OCI-LY1 (cell line): ENCODE measurements around the gene NWD2.

Experiments
- H2AFZ ChIP-seq: fragments of 200-600 bp; sonication (generic), shearing (Covaris generic); 2 replicates; pipeline ENCODE4 v1.6.0; 2014; ENCODE audit warnings: antibody characterized with exemption, mild to moderate bottlenecking, low read length
- H3F3A ChIP-seq: fragments of 200-600 bp; sonication (generic), shearing (Covaris generic); 2 replicates; pipeline ENCODE4 v1.6.0; 2014; ENCODE audit warnings: mild to moderate bottlenecking, antibody characterized with exemption, low read length, moderate library complexity; ENCODE audit not compliant: insufficient read depth
- H3K27ac ChIP-seq: fragments of 200-600 bp; sonication (generic); 2 replicates; pipeline ENCODE4 v1.5.1; 2014; ENCODE audit warnings: low read length, mixed run types, mild to moderate bottlenecking, low read depth; ENCODE audit not compliant: poor library complexity, severe bottlenecking
- H3K27me3 ChIP-seq: fragments of 200-600 bp; sonication (generic); 2 replicates; pipeline ENCODE4 v1.6.0; 2014; ENCODE audit warnings: antibody characterized with exemption, mild to moderate bottlenecking, low read length, moderate library complexity; ENCODE audit not compliant: insufficient read depth
- H3K36me3 ChIP-seq: fragments of 200-600 bp; sonication (generic); 2 replicates; pipeline ENCODE4 v1.6.1; 2014; ENCODE audit warnings: mild to moderate bottlenecking, antibody characterized with exemption, low read length, moderate library complexity, mixed read lengths; ENCODE audit not compliant: insufficient read depth
- H3K4me1 ChIP-seq: fragments of 200-600 bp; sonication (generic); 2 replicates; pipeline ENCODE4 v1.5.1; 2014; ENCODE audit warnings: mild to moderate bottlenecking, low read length, moderate library complexity; ENCODE audit not compliant: insufficient read depth, severe bottlenecking
- H3K4me2 ChIP-seq: fragments of 200-600 bp; sonication (generic), shearing (Covaris generic); 2 replicates; pipeline ENCODE4 v1.6.1; 2014; ENCODE audit warnings: low read length
- H3K4me3 ChIP-seq: fragments of 200-600 bp; sonication (generic); 2 replicates; pipeline ENCODE4 v1.5.1; 2014; ENCODE audit warnings: low read length, low read depth, mild to moderate bottlenecking, mixed read lengths; ENCODE audit not compliant: poor library complexity, severe bottlenecking
- H3K79me2 ChIP-seq: fragments of 200-600 bp; shearing (Covaris generic); 2 replicates; pipeline ENCODE4 v1.6.1; 2016; ENCODE audit warnings: mixed run types, low read length, mixed read lengths; ENCODE audit not compliant: insufficient read depth
- H3K9ac ChIP-seq: fragments of 200-600 bp; sonication (generic), shearing (Covaris generic); 2 replicates; pipeline ENCODE4 v1.6.1; 2014; ENCODE audit warnings: mild to moderate bottlenecking, low read length, mixed read lengths
- H3K9me2 ChIP-seq: fragments of 200-600 bp; sonication (generic), shearing (Covaris generic); 2 replicates; pipeline ENCODE4 v1.6.1; 2014; ENCODE audit warnings: low read depth, mild to moderate bottlenecking, low read length, mixed read lengths
- H3K9me3 ChIP-seq: fragments of 200-600 bp; shearing (Covaris generic); 2 replicates; pipeline ENCODE4 v1.6.1; 2014; ENCODE audit warnings: low read length, mixed read lengths
- H4K20me1 ChIP-seq: fragments of 200-600 bp; sonication (generic), shearing (Covaris generic); 2 replicates; pipeline ENCODE4 v1.6.0; 2016; ENCODE audit warnings: mild to moderate bottlenecking, low read length; ENCODE audit not compliant: insufficient read depth
- CTCF ChIP-seq: fragments of 200-600 bp; sonication (generic), shearing (Covaris generic); IDR thresholded peaks from 2 replicates; pipeline ENCODE4 v1.5.1; 2017; ENCODE audit warnings: mild to moderate bottlenecking, antibody characterized with exemption, low read length, moderate library complexity, mixed read lengths
- EZH2 ChIP-seq: fragments of 200-600 bp; sonication (generic), shearing (Covaris generic); IDR thresholded peaks from 2 replicates; pipeline ENCODE4 v1.8.0; 2017; ENCODE audit warnings: borderline replicate concordance, mixed run types, mild to moderate bottlenecking, antibody characterized with exemption, low read length, moderate library complexity, mixed read lengths

Gene NWD2

GRCh38 chr4:37425857-37426256, 181.3 kb downstream of the NWD2 start:
- H3K36me3 ChIP-seq: no peaks in the 10 kb centered on the region
- no peak overlapping the region for H3K4me2 ChIP-seq
- H2AFZ ChIP-seq: no peak overlapping the region
- no peaks in the 10 kb centered on the region for H3K4me1 ChIP-seq
- no peak overlapping the region for H3K4me3 ChIP-seq
- H3K27ac ChIP-seq: no peak overlapping the region
- H3F3A ChIP-seq: no peaks in the 10 kb centered on the region
- no peaks in the 10 kb centered on the region for H3K9me3 ChIP-seq
- no peaks in the 10 kb centered on the region for H4K20me1 ChIP-seq
- no peaks in the 10 kb centered on the region for H3K27me3 ChIP-seq
- H3K79me2 ChIP-seq: no peaks in the 10 kb centered on the region
- H3K9me2 ChIP-seq: no peaks in the 10 kb centered on the region
- no peak overlapping the region for H3K9ac ChIP-seq
- no peak for TF ChIP-seq EZH2

GRCh38 chr4:37427193-37427592, 182.7 kb downstream of the NWD2 start:
- no peaks in the 10 kb centered on the region for H3K9me3 ChIP-seq
- H3K9me2 ChIP-seq: no peaks in the 10 kb centered on the region
- no peak overlapping the region for H3K9ac ChIP-seq
- H3K27me3 ChIP-seq: no peaks in the 10 kb centered on the region
- H3K79me2 ChIP-seq: no peaks in the 10 kb centered on the region
- H3K4me3 ChIP-seq: no peak overlapping the region
- H2AFZ ChIP-seq: no peak overlapping the region
- H3F3A ChIP-seq: no peaks in the 10 kb centered on the region
- H3K36me3 ChIP-seq: no peaks in the 10 kb centered on the region
- TF ChIP-seq CTCF: no peak
- no peak for TF ChIP-seq EZH2
- H3K27ac ChIP-seq: no peak overlapping the region
- H3K4me1 ChIP-seq: no peaks in the 10 kb centered on the region
- H3K4me2 ChIP-seq: no peak overlapping the region
- no peaks in the 10 kb centered on the region for H4K20me1 ChIP-seq

DNA sequence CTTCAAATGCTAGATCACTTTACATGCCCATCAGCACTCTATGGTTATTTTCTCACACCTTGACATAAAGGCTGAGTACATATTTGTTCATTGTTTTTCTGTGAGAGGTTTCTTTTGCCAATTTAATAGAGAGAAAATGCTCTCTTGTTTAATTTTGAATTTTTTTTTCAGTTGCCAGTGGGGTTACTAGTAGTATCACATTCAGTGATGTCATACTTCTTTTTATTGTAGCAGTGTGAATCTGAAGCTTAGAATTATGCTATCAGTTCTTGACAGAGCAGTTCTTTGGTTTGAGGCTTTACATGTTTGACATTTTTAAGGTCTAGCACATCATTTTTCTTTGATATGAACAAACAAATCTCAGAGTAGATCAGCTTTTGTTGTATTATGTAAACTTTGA, 185.4 kb downstream of the NWD2 start:
- no peak overlapping the region for H3K27ac ChIP-seq
- no peaks in the 10 kb centered on the region for H3K4me1 ChIP-seq
- no peaks in the 10 kb centered on the region for H3K36me3 ChIP-seq
- H4K20me1 ChIP-seq: no peaks in the 10 kb centered on the region
- H2AFZ ChIP-seq: no peak overlapping the region
- no peaks in the 10 kb centered on the region for H3K9me2 ChIP-seq
- H3K9ac ChIP-seq: no peak overlapping the region
- no peaks in the 10 kb centered on the region for H3K27me3 ChIP-seq
- TF ChIP-seq EZH2: no peak
- no peak for TF ChIP-seq CTCF
- H3K4me2 ChIP-seq: no peak overlapping the region
- no peaks in the 10 kb centered on the region for H3K9me3 ChIP-seq
- no peaks in the 10 kb centered on the region for H3K79me2 ChIP-seq
- no peaks in the 10 kb centered on the region for H3F3A ChIP-seq
- no peak overlapping the region for H3K4me3 ChIP-seq

- Histone ChIP-seq H3K27ac (no peak overlapping the region), H3K4me1 (no peaks in the 10 kb centered on the region), H3K9ac (no peak overlapping the region), H3F3A (no peaks in the 10 kb centered on the region), H3K4me2 (no peak overlapping the region), H3K9me3 (no peaks in the 10 kb centered on the region), H3K4me3 (no peak overlapping the region), H3K79me2 (no peaks in the 10 kb centered on the region), H3K27me3 (no peaks in the 10 kb centered on the region), H3K36me3 (no peaks in the 10 kb centered on the region), H2AFZ (no peak overlapping the region), H3K9me2 (no peaks in the 10 kb centered on the region), H4K20me1 (no peaks in the 10 kb centered on the region)
- TF ChIP-seq EZH2: no peak
- no peak for TF ChIP-seq CTCF
Observed at GRCh38 chr4:37430718-37431416, 186.3 kb downstream of the NWD2 start.
